RPMI7951 (cell line): ENCODE measurements around the gene CCN2. TPM values are rescaled to one million over a fixed set of nuclear protein-coding genes. Genes with fewer than 3 reads are reported as not detected.

Experiments used
- DNase-seq: peaks from one replicate; pipeline ENCODE4 v3.0.0-alpha.2; 2012; ENCODE audit warnings: low read depth
- total RNA-seq: library from RNA; depleted of rRNA; stranded (reverse); fragments of >200 nt; shearing (Covaris generic); gene quantifications from 2 replicates; pipeline ENCODE4 v1.2.3, GENCODE V29; 2014

CCN2 gene
- total RNA-seq, 1 experiment from 2014 or later, result 30.0 TPM

DNA sequence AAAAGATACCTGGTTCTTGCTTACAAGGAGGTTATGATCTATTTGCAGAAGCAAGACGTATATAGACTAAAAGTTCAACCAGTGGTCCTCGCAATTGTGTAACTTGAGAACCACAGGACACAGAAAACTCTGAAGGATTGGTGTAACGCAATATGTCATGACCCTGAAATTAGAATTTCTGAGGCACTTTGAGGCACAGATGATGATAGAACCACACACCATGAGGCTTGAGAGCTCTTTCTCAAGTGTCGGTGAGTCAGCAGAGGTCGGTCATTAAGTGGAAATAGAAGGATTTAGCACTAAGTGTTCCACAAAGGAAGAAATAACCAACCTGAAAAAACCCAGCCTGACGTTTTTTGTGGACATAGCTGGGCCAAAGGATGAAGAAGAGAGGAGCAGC lies 15.3 kb upstream of the CCN2 start:
- peak; percentile 74 for DNase-seq

DNA sequence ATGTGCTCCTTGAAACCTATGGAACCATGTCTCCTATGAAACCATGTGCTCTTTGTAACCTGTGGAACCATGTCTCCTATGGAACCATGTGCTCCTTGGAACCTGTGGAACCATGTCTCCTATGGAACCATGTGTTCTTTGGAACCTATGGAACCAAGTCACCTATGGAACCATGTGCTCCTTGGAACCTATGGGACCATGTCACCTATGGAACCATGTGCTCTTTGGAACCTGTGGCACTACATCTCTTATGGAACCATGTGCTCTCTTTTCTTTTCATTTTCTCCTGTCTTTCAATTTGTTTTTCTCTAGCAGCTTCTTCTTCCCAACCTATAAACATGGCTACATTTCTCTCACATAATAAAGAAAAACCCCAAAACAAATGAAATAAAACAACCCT lies 11.9 kb upstream of the CCN2 start:
- DNase-seq, result no peak

GRCh38 chr6:131960371-131961133 lies 9.4 kb upstream of the CCN2 start:
- peak; percentile 22 for DNase-seq

GRCh38 chr6:131958542-131959470 lies 7.6 kb upstream of the CCN2 start:
- no peak for DNase-seq

DNA sequence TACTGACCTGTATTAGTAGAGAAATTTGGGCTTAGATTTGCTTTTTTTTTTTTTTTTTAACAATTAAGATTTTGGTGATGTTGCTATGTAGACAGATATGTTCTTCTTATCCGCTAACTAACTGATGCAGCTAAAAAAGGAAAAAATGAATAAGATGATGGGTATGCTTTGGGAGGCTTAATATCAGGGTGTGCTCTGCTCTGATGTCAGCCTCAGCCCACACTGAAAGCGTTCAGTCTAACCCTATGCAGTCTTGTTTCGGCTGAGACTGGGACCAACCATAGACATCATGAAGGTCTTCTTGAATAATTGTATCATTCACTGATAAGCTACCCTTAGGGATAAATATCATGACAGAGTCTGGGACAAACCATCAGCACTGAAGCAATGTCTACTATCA lies 6.9 kb upstream of the CCN2 start:
- no peak for DNase-seq

DNA sequence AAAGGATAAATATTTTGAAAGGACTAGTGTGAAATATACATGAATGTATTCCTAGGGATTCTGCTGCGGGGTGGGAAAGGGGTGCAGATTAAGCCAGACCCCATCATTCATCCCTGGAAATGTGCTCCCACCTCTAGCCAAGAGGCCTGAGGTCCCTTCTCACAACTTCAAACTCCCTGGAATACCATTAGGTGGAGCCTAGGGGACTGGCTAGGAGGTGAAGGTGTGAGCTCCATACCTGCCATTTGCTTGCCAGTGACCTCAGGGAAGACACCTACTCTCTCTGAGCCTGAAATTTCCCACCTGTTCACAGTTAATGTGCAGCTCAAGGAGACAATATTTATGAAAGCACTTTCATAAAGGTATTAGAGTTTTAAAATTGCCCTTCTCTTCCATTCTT lies 4.7 kb upstream of the CCN2 start:
- no peak for DNase-seq

- DNase-seq, result no peak
Measured at GRCh38 chr6:131955192-131955591, 4.0 kb upstream of the CCN2 start.

DNA sequence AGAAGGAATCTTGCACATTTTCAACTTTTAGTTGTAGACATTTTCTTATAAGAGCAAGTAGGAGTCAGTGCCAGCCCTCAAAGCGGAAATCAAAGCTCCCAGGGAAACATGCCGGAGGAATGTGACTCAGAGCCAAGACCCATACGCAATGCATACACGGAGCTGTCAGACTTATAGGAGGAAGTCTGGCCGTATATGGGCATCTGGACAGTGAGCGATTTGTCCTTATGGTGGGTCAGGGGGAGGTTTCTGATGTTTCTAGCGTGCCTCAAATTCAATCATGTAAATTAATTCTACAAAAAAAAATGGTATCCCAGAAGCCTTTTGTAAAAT lies 3.6 kb upstream of the CCN2 start:
- peak; percentile 97 for DNase-seq

DNA sequence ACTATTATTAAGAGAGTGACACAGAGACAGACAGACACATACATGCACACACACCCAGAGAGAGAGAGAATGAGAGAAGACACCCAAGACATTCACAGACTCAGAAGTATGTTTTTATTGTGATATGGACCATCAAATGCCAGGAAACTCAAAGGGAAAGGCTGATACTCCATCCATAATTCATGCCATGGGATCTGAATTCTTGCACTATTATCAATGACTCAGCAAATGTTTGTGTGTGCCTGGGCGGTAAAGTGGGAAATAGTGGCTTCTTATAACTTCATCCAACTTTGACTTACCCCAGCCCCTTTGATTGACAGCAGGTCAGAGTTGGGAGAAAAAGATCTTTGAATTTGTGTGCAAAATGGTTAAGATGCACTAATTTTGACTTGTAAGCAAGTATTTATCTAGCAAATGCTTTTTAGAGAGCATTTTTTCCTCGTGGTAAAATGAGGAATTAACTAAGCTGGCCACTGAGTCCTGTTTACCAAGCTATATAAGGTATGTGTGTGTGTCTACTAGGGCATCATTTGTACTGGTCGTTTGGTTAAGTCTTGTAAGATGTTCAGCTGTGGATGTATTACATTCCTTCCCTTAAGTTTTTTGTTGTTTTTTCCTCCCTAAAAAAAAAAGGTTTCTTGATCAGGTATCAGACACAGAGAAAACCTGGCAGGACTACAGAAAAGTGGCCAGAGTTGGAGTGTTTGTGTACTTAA lies 3.0 kb upstream of the CCN2 start:
- DNase-seq, result peak; percentile 37

GRCh38 chr6:131952886-131953509 lies 1.8 kb upstream of the CCN2 start:
- DNase-seq, result no peak

- DNase-seq, result peak; percentile 43
Measured at GRCh38 chr6:131951576-131952230, 531 bp upstream of the CCN2 start.

DNA sequence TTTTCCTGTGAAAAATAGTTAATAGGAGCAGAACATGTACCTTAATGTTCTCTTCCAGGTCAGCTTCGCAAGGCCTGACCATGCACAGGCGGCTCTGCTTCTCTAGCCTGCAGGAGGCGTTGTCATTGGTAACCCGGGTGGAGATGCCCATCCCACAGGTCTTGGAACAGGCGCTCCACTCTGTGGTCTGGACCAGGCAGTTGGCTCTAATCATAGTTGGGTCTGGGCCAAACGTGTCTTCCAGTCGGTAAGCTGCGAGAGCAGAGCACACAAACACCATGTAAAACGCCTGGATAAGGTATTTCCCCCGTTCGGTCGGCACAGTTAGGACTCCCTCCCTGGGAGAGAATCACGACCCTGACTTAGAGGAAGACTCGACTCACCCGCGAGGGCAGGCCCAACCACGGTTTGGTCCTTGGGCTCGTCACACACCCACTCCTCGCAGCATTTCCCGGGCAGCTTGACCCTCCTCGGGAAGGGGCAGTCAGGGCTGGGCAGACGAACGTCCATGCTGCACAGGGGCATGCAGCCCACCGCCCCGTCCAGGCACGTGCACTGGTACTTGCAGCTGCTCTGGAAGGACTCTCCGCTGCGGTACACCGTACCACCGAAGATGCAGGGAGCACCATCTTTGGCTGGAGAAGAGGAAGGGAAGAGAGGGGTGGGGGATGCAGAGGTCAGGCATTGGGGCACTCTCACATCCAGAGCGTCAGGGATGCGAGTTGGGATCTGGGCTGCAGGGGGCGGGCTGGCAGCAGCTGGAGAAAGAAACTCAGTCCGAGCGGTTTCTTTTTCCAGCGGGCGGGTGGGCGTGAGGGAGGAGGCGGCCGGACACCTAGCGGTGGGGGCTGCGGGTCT lies 1.0 kb downstream of the CCN2 start:
- peak; percentile 96 for DNase-seq

GRCh38 chr6:131949620-131949908 lies 1.6 kb downstream of the CCN2 start:
- peak; percentile 94 for DNase-seq

DNA sequence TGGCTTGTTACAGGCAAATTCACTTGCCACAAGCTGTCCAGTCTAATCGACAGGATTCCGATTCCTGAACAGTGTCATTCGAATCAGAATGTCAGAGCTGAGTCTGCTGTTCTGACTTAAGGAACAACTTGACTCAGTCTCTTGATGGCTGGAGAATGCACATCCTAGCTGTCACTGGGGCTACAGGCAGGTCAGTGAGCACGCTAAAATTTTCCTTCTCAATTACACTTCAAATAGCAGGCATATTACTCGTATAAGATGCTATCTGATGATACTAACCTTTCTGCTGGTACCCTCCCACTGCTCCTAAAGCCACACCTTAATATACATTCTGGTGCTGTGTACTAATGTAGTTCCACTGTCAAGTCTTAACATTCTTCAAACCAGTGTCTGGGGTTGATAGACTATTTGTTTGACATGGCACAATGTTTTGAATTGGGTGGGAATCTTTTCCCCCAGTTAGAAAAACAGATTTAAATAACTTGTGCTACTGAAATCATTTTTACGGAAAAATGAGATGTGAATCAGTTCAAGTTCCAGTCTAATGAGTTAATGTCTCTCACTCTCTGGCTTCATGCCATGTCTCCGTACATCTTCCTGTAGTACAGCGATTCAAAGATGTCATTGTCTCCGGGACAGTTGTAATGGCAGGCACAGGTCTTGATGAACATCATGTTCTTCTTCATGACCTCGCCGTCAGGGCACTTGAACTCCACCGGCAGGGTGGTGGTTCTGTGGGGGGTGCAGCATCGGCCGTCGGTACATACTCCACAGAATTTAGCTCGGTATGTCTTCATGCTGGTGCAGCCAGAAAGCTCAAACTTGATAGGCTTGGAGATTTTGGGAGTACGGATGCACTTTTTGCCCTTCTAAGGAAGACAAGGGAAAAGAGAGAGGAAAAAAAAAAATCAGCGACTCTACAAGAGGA lies 2.2 kb downstream of the CCN2 start:
- peak; percentile 71 for DNase-seq

DNA sequence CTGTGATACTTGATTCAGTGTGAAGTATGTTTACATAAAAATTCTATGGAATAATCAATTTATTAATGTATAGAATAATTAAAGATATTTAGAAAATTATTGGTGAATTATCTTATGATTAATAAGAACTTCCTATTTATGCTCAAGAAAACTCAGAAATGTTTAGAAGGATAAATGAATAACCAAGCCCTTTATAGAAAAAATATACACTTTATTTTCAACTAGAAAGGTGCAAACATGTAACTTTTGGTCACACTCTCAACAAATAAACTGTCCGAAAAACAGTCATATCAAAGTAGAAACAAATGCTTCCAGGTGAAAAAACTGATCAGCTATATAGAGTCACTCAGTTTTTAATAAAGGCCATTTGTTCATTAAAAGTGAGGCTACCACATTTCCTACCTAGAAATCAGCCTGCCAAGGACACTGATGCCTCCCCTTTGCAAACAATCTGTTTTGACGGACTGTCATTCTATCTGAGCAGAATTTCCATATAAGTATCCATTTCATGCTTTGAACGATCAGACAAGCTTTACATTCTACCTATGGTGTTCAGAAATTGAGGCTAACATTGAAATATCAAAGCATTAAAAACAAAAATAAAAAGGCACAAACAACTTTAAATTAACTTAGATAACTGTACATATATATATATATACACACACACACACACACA lies 3.0 kb downstream of the CCN2 start:
- peak; percentile 29 for DNase-seq

DNA sequence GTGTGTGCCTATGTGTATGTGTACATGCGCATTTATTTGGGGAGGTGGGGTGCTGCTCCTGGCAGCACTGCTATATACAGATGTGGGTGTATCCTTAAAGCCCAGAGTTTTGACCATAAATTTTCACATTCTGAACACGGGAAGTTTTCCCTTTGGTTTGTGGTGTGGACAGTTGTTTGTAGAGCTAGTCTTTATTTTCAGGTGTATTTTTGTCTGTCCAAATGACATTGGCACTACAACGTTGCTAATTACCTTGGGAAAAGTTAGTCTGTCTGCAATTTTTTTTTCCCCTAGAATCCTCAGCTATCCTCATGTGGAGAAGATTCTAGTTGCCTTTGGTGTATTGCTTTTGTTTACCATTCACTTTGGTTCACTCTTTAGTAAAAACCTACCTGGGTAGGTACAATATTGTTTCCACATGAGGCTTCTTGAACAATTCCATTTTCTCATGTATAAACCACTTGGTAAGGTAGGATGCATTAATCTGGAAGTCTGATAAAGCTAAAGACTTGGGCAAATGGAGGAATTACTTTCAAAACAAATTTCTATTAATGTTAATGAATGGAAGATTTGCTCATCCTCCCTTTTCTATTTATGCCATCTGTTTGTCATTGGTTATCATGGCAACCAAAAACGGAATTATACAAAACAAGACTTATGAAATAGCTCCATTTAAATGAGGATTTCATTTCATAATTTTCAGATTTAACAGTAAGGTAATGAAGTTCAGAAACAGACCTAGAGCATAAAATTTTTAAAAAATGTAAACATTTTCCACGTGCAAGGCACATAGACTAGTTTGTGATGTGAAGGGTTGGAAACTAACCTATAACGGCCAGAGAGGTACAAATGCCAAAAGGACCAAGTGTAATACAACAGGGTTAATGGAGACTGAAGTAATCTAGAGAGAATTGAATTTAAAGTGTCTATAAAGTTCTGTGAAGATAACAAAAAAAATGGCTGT lies 3.9 kb downstream of the CCN2 start:
- DNase-seq, result peak; percentile 52

- peak; percentile 65 for DNase-seq
Measured at GRCh38 chr6:131946404-131946991, 4.7 kb downstream of the CCN2 start.
